ENCODE measurements around the gene SMTN.

SMTN gene

DNA sequence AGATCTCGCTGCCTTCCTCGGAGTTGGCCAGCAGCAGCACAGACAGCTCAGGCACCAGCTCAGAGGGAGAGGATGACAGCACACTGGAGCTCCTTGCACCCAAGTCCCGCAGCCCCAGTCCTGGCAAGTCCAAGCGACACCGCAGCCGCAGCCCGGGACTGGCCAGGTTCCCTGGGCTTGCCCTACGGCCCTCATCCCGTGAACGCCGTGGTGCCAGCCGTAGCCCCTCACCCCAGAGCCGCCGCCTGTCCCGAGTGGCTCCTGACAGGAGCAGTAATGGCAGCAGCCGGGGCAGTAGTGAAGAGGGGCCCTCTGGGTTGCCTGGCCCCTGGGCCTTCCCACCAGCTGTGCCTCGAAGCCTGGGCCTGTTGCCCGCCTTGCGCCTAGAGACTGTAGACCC, 52.8 kb downstream of the SMTN start:
- DNase-seq = no peak

DNA sequence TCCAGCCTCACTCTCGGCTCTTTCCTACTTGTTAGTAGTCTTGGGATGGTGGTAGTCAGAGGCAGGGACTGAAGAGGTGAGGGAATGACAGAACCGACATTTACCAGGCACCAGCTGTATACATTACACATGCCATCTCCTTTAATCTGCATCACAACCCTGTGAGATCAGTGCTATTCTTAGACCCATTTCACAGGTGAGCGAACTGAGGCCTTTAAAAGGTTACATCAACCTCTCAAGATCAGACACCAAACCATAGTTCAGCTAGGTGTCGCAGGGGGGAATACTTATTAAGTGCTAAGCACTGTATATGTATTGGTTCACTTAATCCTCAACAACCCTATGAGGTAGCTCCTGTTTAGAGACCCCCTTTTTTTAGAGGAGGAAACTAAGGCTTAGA, 53.6 kb downstream of the SMTN start:
- DNase-seq = no peak

DNA sequence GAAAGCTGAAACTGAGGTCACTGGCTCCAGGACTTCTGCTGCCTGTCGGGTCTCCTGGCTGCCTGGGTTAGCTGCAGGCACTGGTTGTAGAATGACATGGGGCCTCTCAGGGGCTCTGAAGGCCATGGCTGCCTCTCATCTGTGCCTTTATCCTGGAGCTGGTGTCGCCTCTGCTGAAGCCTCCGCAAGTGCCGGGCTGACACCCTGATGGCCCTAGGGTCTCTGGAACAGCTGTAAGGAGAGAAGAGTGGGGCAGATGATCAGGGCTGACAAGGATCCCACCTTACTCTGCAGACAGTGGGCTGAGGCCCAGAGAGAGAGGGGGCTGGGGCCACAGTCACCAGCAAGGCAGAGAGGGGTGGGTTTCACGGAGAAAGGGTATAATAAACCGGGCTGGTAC, 54.6 kb downstream of the SMTN start:
- no peak for DNase-seq

DNA sequence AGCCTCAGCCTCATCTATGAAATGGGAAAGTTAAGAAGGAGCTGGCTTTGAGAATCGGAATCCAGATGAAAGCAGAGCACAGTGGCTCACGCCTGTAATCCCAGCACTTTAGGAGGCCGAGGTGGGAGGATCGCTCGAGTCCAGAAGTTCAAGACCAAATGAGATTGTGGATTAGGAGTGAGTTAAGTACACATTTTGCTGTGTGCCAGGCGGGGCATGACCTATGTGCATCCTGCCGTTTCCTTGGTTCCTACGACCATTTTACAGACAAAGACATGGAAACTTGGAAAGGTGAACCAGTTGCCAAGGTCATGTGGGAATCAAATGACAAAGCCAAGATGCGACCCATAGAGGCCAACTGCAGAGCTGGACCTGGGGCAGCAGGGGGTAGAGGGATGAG, 55.0 kb downstream of the SMTN start:
- no peak for DNase-seq

DNA sequence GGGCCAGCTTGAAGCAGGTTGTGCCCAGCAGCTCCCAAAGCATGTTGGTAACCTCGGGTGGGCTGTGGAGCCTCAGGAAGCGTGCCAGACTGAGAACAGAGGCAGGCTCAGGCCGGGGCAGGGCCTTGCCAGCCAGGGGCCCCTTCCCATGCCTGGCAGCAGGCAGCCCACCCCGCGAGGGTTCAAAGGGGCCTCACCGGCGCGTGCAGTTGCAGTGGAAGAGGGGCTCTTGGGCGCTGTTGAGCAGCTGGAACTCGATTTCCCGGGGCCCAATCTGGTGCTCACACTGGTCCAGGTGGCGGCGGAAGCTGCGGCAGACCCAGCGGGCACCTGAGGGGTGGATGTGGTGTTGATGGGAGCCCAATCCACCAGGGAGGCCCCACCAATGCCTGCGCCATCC, 55.6 kb downstream of the SMTN start:
- DNase-seq = no peak

DNA sequence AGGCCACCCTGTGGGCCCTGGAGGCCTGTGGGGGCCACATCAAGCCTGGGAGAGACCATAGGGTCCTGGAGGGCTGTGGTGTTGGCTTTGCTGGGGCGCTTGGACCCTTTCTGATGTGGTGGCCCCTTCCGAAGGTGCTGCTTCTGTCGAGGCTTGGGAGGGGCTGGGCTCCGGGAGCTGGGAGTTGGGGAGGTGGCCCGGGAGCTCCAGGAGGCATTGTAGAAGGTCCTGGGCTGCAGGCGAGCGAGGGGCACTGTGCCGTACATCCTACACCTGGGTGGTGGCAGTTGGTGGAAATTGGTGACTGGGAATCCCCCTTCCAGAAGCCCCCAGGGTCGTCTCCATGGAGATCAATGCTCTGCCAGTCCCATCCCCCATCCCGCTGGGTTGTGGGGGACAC, 56.6 kb downstream of the SMTN start:
- DNase-seq = no peak

DNA sequence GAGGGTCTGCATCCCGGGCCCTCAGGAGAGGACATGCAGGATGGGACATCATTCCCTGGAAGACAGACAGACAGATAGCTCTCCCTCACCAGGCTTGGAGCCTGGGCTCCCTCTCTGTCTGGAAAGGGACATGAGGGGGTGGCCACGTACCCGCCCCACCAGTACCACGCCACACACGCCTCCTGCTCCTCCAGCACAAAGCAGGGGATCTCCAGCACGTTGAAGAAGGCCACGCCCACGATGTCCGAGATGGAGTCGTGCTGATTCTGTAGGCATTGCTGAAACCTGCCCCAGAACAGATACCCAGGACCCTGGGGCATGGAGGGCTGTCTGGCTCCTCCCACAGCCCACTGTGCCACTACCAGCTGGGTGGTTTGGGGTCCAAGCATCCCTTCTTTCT, 57.0 kb downstream of the SMTN start:
- DNase-seq = no peak

DNA sequence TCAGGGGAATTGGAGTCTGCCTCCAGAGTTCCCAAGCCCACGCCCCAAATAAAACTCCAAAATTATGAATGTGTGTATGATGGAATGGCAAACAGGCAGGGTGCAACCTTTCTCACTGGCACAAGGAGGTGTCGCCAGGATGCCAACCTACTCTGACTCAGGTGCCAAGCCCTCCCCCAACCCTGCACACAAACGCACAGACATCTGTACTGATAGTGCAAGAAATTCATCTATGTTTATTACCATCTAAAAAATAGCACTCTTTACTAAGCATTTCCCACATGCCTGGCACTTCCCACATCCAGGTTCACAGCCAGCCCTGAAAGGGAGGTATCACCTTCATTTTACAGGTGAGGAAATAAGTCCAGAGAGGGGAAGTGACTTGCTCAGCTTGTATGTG, 57.9 kb downstream of the SMTN start:
- no peak for DNase-seq

DNA sequence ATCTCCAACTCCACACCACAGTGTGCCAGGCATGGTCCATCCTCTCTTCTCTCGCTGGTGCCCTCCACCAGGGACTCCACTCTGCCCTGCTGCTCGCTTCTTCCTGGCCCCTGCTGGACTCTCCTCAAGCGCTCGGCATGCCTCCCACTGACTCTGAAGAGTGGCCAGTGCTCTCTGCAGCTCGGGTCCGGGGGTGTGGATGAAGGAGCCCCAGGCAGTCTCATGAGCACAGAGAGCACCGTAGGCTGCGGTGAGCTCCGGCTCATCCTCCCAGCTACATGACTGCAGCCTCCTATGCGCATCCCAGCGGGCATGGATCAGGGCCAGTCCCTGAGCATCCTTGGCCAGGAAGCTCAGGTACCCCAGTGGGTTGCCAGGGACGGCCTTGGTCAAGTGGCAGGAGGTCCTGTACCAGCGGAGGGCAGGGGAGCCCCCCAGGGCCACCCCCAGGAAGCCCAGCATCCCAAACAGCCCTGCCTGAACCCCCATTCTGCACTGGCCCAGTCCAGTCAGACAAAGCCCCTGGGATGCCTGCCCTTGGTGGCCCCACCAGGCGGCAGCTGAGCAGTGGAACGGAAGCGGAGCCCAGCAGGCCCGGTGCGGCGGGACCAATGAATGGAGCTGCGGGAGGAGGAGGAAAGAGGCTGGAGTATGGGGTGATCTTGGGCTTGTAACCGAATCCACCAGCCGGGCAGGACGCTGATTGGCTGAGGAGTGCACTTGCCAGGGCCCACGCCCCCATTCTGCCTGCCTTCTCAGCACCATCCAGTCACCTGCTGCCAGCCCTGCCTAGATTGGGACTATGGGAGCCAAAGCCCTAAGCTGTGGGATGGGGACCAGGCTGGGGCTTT, 59.0 kb downstream of the SMTN start, which contains the start of gene PLA2G3:
PLA2G3 (minus strand) TSS at position 643 of the 851 bp plus-strand sequence; CDS start at position 489, 154 bp downstream.
- DNase-seq = peak; percentile 23

DNA sequence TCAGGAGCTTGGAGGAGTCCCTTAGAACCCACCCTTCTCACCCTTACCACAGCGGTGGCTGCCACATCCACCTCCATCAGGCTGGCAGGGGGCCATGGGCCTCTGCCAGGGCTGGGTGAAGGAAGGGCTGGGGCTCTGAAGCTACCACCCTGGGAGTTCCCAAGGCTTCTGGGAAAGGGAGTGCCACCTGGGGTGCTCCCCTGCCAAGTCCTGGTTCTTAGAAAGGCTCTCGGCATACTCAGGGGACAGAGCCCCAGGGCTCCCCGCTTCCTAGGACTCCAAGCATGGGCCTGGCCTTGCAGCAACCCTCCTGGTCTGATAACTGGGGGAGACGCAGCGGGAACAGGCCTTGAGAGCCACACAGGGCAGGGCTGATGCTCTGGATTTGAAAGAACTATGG, 59.6 kb downstream of the SMTN start:
- no peak for DNase-seq

DNA sequence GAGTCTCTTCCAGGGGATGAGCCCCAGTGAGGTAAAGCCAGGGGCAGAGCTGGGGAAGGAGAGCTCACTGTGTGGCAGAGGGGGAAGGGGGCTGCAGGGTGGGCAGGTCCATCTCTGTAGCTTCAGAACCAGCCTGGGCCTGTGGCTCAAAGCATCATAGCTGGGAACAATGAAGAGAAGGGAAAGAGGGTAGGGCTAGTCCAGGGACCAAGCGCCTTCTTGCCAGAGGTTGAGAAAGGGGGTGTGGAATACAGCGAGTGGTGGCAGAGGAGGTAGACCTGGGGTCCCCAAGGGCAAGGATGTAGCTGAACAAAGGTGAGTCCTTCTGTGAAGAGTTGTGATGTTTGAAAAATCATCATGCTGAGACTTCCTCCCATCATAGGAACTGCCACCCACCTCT, 60.4 kb downstream of the SMTN start:
- DNase-seq = no peak

DNA sequence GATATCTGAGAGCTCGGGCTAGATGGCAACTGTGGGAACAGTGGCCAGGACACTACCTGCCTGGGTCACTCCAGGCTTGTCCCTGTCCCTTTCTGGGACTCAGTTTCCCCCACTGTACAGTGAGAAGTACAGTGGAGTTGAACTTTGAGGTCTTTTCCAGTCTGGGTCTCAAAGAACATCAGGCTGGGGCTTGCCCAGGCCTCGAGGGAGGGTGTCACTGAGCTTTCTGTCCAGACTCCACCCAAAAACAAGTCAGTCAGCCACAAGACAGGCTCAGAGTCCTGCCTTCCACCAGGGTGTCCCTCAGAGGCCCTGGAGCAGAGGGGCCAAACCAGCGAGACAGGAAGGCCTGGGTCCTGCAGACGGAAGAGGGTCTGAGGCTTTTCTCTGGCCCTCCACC, 61.2 kb downstream of the SMTN start:
- no peak for DNase-seq

DNA sequence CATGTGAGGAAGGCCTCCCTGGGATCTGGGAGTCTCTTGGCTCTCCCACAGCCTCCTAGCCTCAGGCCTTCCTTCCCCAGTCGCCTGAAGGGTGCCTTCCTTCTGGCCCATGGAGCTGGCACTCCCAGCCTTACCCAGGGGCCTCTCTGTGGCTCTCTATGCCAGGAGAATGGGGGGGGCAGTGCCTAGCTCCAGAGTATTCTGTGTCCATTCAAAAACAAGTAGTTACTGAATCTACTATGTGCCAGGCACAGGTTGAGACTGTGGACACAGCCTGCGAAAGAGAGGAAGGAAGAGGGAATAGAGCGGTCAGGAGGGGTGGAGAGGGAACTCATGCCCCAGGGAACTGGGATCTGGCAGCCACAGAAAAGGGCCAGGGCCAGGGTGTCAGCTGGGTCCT, 61.9 kb downstream of the SMTN start:
- DNase-seq = no peak

DNA sequence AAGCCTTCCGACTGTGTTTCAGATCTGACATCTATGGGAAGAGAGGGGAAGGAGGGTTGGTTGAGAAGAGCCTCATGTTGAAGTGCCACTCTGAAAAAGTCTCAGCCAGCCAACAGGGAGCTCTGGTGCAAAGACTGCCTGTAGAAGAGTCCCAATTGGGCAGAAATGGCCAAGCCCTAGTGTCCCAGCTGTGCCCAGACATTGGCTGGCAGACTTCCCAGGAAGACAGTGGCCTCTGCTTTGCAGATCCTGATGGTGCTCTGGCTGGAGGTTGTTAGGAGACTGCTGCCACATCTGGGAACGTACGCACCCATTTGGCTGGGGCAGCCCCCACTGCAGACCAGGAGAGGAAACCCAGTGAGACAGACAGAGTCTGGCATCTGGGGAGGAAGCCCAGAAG, 62.4 kb downstream of the SMTN start:
- no peak for DNase-seq

DNA sequence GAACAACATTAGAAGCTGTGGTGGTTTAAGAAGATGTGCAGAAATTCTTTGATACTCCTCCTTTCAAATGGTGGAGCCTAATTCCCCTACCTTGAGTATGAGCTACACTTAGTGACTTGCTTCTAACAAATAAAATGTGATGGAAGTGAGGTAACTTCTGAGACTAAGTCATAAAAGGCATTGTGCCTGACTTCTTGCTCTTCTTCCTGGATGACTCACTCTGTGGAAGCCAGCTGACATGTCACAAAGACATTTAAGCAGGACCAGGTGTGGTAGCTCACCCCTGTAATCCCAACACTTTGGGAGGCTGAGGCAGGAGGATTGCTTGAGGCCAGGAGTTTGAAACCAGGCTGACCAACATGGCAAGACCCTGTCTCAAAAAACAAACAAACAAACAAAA, 63.1 kb downstream of the SMTN start:
- DNase-seq = no peak

DNA sequence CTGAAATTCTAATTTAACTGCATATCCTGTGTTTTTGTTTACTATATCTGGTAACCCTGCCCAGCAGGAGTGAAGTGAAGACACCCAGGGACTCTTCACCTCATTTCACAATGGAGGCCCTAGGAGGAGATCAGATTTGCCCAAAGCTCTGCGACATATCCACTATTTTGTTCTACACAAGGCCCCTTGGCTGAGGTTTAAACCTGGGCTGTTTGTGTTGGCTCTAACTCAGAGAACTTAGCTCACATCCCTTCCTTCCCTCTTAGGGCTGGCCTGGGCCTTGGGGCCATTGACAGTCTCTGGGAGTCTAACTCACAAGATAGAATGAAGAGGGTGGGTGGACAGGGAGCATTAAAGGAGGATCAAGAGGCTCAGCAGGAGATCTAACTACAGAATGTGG, 67.4 kb downstream of the SMTN start:
- DNase-seq = no peak

DNA sequence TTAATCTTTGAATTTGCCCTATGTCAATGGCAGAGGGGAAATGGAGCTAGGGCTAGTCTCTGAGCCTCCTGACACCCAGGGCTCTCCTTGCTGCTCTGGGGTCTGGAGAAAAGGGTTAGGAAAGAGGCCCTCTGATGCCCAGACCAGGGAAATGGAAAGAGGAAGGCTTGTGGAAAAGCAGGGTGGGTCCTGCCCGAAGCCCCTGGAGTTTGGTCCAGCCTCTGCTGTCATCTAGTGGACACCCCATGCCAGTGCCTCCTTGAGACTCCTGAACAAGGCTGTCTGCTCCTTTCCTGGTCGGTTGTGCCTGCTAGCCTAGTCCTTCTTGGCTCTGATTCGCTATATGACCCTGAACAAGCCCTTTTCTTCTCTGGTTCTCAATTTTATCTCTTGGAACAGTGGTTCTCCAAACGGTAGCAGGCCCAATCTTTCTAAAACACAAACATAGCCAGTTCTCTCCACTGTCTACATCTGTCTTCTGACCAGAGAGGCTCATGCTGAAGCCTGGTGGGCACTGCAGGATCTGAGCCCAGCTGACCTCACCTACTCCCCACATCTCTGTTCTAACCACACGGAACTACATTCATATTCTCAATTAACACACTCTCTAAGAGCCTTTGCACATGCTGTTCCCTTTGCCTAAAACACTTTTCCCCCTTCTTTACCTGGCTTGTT, 68.0 kb downstream of the SMTN start:
- DNase-seq = peak; percentile 85

DNA sequence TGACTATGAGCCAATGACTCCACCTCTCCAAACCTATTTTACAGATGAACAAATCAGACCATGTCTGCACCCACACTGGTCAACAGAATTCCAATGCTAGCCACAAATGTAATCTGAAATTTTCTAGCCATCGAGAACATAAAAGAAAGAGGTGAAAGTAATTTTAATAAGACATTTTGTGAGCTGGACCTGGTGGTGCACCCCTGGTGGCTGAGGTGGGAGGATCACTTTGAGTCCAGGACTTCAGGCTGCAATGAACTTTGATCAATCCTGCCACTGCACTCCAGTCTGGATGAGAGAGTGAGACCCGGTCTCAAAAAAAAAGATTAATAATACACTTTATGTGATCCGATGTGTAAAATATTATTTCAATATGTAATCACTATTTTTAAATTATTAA, 69.5 kb downstream of the SMTN start:
- peak; percentile 32 for DNase-seq

DNA sequence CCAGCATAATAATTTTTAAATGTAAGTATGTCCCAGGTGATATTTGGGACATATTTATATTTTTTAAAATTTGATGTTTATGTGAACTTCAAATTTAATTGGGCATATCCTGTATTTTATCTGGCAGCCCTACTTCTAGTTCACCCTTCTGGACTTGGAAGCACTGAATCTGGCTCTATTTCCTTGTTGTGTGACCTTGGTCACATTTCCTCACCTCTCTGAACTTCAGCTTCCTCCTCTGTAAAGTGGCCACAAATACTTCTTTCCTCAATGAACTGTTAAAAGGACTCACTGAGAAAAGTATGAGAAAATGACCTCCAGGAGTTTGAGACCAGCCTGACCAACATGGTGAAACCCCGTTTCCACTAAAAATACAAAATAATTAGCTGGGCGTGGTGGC, 70.8 kb downstream of the SMTN start:
- DNase-seq = no peak

DNA sequence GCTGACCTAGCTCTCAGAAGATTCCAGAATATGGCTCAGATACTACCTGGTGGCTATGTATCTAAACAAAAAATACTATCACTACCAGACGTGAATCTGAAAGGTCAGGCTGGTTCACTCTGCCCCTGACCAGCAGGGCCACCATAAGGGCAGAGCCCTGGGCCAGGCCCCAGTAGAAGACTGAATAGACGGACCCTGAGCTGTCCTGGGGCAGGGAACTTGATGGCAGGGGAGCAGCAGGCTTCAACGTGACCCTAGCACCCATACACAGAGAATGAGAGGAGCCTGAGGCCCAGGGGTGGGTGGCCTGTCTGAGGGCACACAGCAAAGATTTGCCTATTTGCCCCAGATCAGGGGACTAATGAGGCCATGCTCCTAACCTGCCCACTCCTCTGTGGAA, 72.2 kb downstream of the SMTN start:
- no peak for DNase-seq
